Gastroesophageal sphincter (tissue), 4 donors: Measurements from ENCODE around the gene ARMH3. TPM values are rescaled to one million over a fixed set of nuclear protein-coding genes. Genes with fewer than 3 reads are reported as not detected.

ENCODE experiments used
- ATAC-seq: fragments of 150-250 bp; one replicate; pipeline ENCODE4 v1.9.1; 2016; ENCODE audit warnings: mild to moderate bottlenecking, moderate library complexity
- H3K27ac ChIP-seq, 4 donors: fragments of 200-600 bp; sonication (generic) in 3 of 4; 1 replicate in 3 of 4; 2 replicates in 1 of 4; pipeline ENCODE4 v1.5.1; 2016 to 2019
- H3K27me3 ChIP-seq: fragments of 200-600 bp; sonication (generic); one replicate; pipeline ENCODE4 v1.5.1; 2019
- H3K36me3 ChIP-seq, 2 donors: fragments of 200-600 bp; sonication (generic); one replicate each; pipeline ENCODE4 v1.5.1; 2019; ENCODE audit warnings: control low read depth in 1 of 2
- H3K4me1 ChIP-seq, 3 donors: fragments of 200-600 bp; sonication (generic); 1 replicate in 2 of 3; 2 replicates in 1 of 3; pipeline ENCODE4 v1.5.1; 2016 to 2019; ENCODE audit warnings: control low read depth in 2 of 3
- H3K4me3 ChIP-seq, 2 donors: fragments of 200-600 bp; sonication (generic); one replicate each; pipeline ENCODE4 v1.5.1; 2019; ENCODE audit warnings: mild to moderate bottlenecking in 1 of 2, moderate library complexity in 1 of 2
- H3K9me3 ChIP-seq, 3 donors: fragments of 200-600 bp; sonication (generic); one replicate each; pipeline ENCODE4 v1.5.1; 2017 to 2019; ENCODE audit warnings: control low read depth in 2 of 3
- EP300 ChIP-seq: sonication (generic); formaldehyde crosslinking; IDR thresholded peaks from one replicate; pipeline ENCODE4 v1.6.1; 2017; ENCODE audit warnings: antibody characterized with exemption, mild to moderate bottlenecking
- POLR2A ChIP-seq, 2 donors: fragments of 450-650 bp; IDR thresholded peaks; one replicate each; pipeline ENCODE4 v1.6.1; 2017; ENCODE audit warnings: antibody characterized with exemption in 2 of 2, mild to moderate bottlenecking in 2 of 2, moderate library complexity in 1 of 2
- POLR2AphosphoS5 ChIP-seq: sonication (generic); formaldehyde crosslinking; IDR thresholded peaks from one replicate; pipeline ENCODE4 v1.6.1; 2017; ENCODE audit warnings: antibody characterized with exemption
- WGBS, 2 donors: methylation state at CpG; one replicate each; pipeline ENCODE4 v1.1.5; 2018; ENCODE audit warnings: low coverage in 1 of 2; 5-methylcytosine and 5-hydroxymethylcytosine counted together
- total RNA-seq, 4 donors: library from RNA; depleted of rRNA; stranded (reverse); fragments of >200 nt; gene quantifications; one replicate each; pipeline ENCODE4 v1.1.0, GENCODE V29; 2016
- TF ChIP-seq, protein P1 (sequence below), 4 experiments: fragments of 200-600 bp in 2 of 4; fragments of 450-650 bp in 2 of 4; sonication (generic) in 1 of 4; IDR thresholded peaks; one replicate each; pipeline ENCODE4 v1.5.1; 2017 to 2019; ENCODE audit warnings: antibody characterized with exemption in 4 of 4, mild to moderate bottlenecking in 2 of 4, moderate library complexity in 2 of 4

ARMH3 gene
- total RNA-seq, 4 donors from 2014 or later = 12.4 to 17.2 (median 14.9) TPM

DNA sequence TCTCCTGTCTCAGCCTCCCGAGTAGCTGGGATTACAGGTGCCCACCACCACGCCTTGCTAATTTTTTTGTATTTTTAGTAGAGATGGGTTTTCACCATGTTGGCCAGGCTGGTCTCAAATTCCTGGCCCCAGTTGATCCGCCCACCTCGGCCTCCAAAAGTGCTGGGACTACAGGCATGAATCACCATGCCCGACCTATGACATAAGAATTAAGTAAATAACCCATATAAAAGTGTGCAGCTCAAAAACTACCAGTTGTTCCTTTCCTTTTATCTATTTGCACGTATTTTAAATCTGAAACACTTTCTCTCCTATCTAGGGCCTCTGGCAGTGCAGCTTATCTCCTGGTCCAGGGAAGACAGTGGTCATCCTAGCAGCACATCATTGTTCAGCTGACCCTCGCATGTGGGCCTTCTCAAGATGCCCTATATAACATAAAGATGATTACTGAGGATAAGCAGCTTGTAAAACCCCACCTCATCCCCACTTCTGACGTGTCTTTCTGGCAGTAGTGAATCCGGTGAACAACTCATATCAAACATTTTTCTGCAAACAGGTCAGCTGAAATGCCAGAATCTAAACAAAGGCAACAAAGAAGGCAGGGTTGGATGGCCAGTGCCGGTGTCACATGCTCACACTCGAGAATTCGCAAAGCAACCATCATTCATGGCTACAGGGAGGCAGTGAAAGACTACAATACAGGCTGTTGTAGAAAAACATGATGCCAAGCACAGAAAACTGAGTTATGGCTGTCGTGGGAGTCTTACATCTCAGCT lies 176.3 kb downstream of the ARMH3 start:
- TF ChIP-seq POLR2AphosphoS5 (no peak), EP300 (no peak), POLR2A (IDR thresholded peaks at IDR 0.05) (no peak)
- TF ChIP-seq, protein P1, sequence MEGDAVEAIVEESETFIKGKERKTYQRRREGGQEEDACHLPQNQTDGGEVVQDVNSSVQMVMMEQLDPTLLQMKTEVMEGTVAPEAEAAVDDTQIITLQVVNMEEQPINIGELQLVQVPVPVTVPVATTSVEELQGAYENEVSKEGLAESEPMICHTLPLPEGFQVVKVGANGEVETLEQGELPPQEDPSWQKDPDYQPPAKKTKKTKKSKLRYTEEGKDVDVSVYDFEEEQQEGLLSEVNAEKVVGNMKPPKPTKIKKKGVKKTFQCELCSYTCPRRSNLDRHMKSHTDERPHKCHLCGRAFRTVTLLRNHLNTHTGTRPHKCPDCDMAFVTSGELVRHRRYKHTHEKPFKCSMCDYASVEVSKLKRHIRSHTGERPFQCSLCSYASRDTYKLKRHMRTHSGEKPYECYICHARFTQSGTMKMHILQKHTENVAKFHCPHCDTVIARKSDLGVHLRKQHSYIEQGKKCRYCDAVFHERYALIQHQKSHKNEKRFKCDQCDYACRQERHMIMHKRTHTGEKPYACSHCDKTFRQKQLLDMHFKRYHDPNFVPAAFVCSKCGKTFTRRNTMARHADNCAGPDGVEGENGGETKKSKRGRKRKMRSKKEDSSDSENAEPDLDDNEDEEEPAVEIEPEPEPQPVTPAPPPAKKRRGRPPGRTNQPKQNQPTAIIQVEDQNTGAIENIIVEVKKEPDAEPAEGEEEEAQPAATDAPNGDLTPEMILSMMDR (IDR thresholded peaks at IDR 0.05) = no peak
- 67 to 77% methylated on average over 6 to 13 of the region's 13 CpGs for WGBS, 2 donors
- H3K9me3 ChIP-seq = no peaks in the 10 kb centered on the region
- H3K36me3 ChIP-seq = peaks cover 0 to 7% of the 10 kb centered on the region in 2 donors
- peaks cover 0 to 17% (median 0%) of the 10 kb centered on the region in 3 donors for H3K4me1 ChIP-seq
- H3K27ac ChIP-seq = no peak overlapping the region
- no peak overlapping the region for H3K4me3 ChIP-seq
- H3K27me3 ChIP-seq = no peaks in the 10 kb centered on the region
- no peak for ATAC-seq

DNA sequence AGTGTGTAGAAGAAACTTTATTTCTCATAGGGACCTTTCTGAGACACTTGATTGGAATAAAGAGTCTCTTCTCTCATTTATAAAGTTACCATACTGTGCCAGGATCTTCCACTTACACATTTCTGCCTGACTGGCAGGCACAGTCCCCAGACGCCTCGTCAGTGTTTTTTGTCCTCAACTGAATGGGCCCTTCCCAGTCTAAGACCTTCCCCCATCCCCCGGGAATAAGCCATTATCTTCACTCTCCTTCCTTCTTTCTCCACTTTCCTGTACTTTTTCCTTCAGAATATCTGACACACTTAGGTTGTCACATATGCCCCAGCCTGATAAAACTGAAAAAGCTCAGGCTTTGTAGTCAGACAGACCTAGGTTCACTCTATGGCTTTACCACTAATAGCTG lies 177.1 kb downstream of the ARMH3 start:
- TF ChIP-seq, protein P1 (IDR thresholded peaks at IDR 0.05) = no peak
- no peak for TF ChIP-seq POLR2A (IDR thresholded peaks at IDR 0.05)
- TF ChIP-seq POLR2AphosphoS5 = no peak
- peaks cover 0 to 17% (median 0%) of the 10 kb centered on the region in 3 donors for H3K4me1 ChIP-seq
- H3K27me3 ChIP-seq = no peaks in the 10 kb centered on the region
- H3K27ac ChIP-seq = no peak overlapping the region
- 81 to 92% methylated on average over 3 of the region's 3 CpGs for WGBS, 2 donors
- H3K36me3 ChIP-seq = peaks cover 0 to 7% of the 10 kb centered on the region in 2 donors
- H3K9me3 ChIP-seq = no peaks in the 10 kb centered on the region
- H3K4me3 ChIP-seq = no peak overlapping the region
- no peak for ATAC-seq

DNA sequence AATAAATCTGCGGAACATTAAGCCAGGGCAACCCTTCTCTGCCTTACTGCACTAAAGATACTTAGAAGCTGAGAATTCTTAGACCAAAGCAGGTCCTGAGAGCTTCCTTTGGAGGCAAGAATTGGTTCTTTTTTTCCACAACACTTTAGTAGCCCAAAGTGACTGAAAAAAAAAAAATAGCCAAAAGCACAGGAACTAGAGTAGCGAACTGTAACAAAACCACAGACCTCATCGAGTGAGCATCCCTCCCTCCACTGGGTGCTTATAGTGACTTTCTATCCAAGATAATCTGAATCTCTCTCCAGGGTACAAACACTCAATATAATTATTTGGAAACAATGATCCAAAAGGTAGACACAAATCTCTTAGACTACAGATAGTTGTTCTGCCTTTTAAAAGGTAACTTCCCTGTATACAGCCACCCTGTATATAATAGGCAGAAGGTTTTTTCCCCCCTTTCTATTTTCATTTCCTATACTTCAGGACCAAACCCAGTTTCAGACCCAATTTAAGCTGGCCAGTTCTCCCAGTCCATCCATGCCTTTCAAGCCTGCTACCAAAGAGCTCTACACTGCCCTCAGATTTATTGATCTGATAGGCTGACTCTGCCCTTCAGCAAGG lies 180.8 kb downstream of the ARMH3 start:
- no peaks in the 10 kb centered on the region for H3K9me3 ChIP-seq

DNA sequence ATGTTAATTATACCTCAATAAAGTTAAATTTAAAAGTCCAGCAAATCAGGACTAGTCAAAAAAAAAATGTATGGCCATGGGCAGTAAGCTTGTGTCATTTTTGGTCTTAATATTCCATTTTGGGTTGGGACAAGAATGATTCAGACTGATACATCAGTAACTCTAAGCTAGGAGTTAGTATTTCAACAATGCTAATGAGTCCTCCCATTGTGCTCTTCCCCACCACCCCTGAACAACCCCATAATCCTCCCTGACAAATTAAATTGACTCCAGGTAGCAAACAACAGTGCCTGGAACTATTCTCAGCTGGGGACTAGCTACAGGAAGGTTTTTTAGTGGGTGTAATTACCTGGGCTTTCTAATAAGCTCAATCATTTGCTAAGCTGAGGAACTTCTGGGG lies 181.7 kb downstream of the ARMH3 start:
- Histone ChIP-seq H3K9me3 (no peaks in the 10 kb centered on the region), H3K27ac (no peak overlapping the region), H3K4me3 (no peak overlapping the region), H3K4me1 (peaks cover 0 to 8% (median 0%) of the 10 kb centered on the region in 3 donors), H3K36me3 (peaks cover 0 to 7% of the 10 kb centered on the region in 2 donors), H3K27me3 (no peaks in the 10 kb centered on the region)
- ATAC-seq = no peak
- TF ChIP-seq EP300 (no peak), POLR2AphosphoS5 (no peak), POLR2A (IDR thresholded peaks at IDR 0.05) (no peak)
- TF ChIP-seq, protein P1 (IDR thresholded peaks at IDR 0.05) = no peak

More for the DNA sequence above, 180.8 kb downstream of the ARMH3 start:
- 90 to 91% methylated on average over 3 of the region's 3 CpGs for WGBS, 2 donors
- H3K36me3 ChIP-seq = peaks cover 0 to 7% of the 10 kb centered on the region in 2 donors
- TF ChIP-seq EP300 = no peak
- TF ChIP-seq, protein P1 (IDR thresholded peaks at IDR 0.05) = no peak
- no peak for TF ChIP-seq POLR2A (IDR thresholded peaks at IDR 0.05)
- TF ChIP-seq POLR2AphosphoS5 = no peak
- H3K27me3 ChIP-seq = no peaks in the 10 kb centered on the region
- H3K4me1 ChIP-seq = peaks cover 0 to 16% (median 0%) of the 10 kb centered on the region in 3 donors
- H3K27ac ChIP-seq = no peak overlapping the region
- ATAC-seq = no peak
- H3K4me3 ChIP-seq = no peak overlapping the region

DNA sequence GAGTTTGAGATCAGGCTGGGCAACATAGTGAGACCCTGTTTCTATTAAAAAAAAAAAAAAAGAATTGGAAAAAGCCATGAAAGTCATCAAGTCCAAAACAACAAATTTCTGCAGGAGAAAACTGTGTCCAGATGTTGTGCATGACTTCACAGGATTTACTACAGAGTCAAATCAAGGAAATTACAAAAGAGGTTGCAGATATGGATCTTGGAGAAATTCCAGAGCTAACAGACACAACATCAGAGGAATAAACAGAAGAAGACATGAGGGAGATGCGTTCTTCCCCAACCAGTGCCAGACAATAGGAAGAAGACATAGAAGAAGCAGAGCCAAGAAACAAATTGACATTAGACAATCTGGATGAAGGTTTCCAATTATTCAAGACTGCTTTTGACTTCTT lies 188.0 kb downstream of the ARMH3 start:
- ATAC-seq = no peak
- no peak for TF ChIP-seq POLR2AphosphoS5
- TF ChIP-seq POLR2A (IDR thresholded peaks at IDR 0.05) = no peak
- TF ChIP-seq, protein P1 (IDR thresholded peaks at IDR 0.05) = no peak
- TF ChIP-seq EP300 = no peak
- whole genome bisulfite sequencing, 2 donors = 73 to 80% methylated on average over 1 of the region's 1 CpG
- H3K4me1 ChIP-seq = no peaks in the 10 kb centered on the region
- no peak overlapping the region for H3K27ac ChIP-seq
- no peaks in the 10 kb centered on the region for H3K27me3 ChIP-seq
- peaks cover 0 to 10% (median 0%) of the 10 kb centered on the region in 3 donors for H3K9me3 ChIP-seq
- H3K4me3 ChIP-seq = no peak overlapping the region
- peaks cover 0 to under 1% of the 10 kb centered on the region in 2 donors for H3K36me3 ChIP-seq
